ENCODE results near the gene RFTN1. TPM values are rescaled to one million over a fixed set of nuclear protein-coding genes. Genes with fewer than 3 reads are reported as not detected.

The RFTN1 gene
- total RNA-seq, 1 experiment from 2014 or later = 2.2 TPM

DNA sequence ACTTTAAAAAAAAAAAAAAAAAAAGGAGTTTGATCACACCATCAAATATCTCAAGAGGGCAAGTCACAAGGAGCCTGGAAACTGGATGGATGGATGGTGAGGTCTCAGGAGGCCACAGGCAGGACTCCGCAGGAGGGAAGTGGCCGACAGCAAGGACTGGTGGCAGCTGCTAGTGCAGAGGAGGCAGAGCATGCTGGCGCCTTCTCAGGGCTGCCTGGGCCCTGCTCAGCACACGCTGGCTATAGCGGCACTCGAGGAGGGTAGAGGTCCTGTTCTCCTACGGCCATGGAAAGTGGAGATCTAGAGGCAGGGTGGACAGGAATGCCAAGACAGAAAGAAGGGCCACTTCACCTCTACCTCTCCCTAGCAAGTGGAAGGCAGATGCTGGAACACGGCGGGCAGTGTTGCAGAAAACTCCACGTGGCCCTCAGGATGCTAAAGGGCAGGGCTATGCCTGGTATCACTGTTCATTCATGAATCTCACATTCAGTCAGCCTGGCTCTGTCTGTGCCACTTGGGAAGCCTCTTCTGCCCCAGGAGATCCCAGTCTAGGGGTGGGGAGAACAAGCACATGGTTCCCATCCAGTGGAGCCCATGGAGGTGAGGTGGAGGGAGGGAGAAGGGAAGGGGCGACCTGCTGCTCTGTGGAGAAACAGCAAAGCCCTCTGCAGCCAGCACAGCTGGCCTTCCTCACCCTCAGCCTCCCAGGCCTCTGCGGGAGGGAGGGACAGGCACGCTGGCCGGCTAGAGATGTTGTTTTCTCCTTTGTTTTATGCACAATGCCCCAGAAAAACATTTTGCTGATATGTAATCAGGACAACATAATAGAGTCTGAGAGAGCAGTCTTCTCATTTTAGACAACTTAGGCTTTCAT lies 177.5 kb downstream of the RFTN1 start:
- Histone ChIP-seq H2BK20ac (ENCODE audit: low read depth, low read length, poor library complexity, severe bottlenecking) (no peak overlapping the region), H3T11ph (ENCODE audit: low read length) (no peak overlapping the region), H2AK5ac (ENCODE audit: insufficient read length, low read length) (no peak overlapping the region), H3K18ac (ENCODE audit: insufficient read length, low read depth, low read length) (no peak overlapping the region), H3K27me3 (ENCODE audit: insufficient read depth, low read length) (no peaks in the 10 kb centered on the region), H2BK5ac (ENCODE audit: insufficient read length, low read length) (no peak overlapping the region), H3K23me2 (ENCODE audit: insufficient read length, low read depth, low read length, poor library complexity, severe bottlenecking) (no peaks in the 10 kb centered on the region), H3K27ac (ENCODE audit: insufficient read length, low read depth, low read length) (no peak overlapping the region), H3K4ac (ENCODE audit: low read depth, low read length) (no peak overlapping the region), H3K23ac (ENCODE audit: insufficient read length, low read depth, low read length) (no peak overlapping the region), H3K9me3 (ENCODE audit: control insufficient read depth, low read depth, low read length) (no peaks in the 10 kb centered on the region), H2BK15ac (ENCODE audit: low read depth, low read length) (no peak overlapping the region), H3K56ac (ENCODE audit: insufficient read length, low read depth, low read length) (no peak overlapping the region), H3K4me2 (ENCODE audit: insufficient read depth, insufficient read length, low read length) (no peak overlapping the region), H4K8ac (replicated peaks; ENCODE audit: insufficient read length, low read depth, low read length) (no peak overlapping the region), H3K14ac (ENCODE audit: insufficient read depth, low read length) (no peak overlapping the region), H3K79me2 (ENCODE audit: insufficient read depth, low read length) (no peaks in the 10 kb centered on the region), H3K9ac (ENCODE audit: extremely low read depth, insufficient read length, low read length) (no peak overlapping the region), H2BK12ac (ENCODE audit: insufficient read length, low read depth, low read length) (no peak overlapping the region), H2BK120ac (ENCODE audit: low read depth, low read length, poor library complexity, severe bottlenecking) (no peak overlapping the region), H2AFZ (ENCODE audit: low read length) (no peak overlapping the region), H4K5ac (ENCODE audit: insufficient read length, low read depth, low read length) (no peak overlapping the region), H3K4me1 (ENCODE audit: insufficient read depth, low read length) (peaks cover 3% of the 10 kb centered on the region; the same call in 1 of the 2 replicates), H4K20me1 (ENCODE audit: control insufficient read depth, insufficient read depth, insufficient read length) (no peaks in the 10 kb centered on the region), H3K79me1 (ENCODE audit: insufficient read depth, low read depth, low read length, poor library complexity, severe bottlenecking) (no peaks in the 10 kb centered on the region), H4K91ac (ENCODE audit: insufficient read length, low read depth, low read length) (no peak overlapping the region)
- Mint-ChIP-seq H3K4me1 (peaks cover 0 to 6% of the 10 kb centered on the region in 2 experiments; a peak in 3 of 4 replicates), H3K4me3 (no peak overlapping the region), H3K36me3 (ENCODE audit: insufficient read depth in 1 of 3, low read depth in 3 of 3) (peaks cover 28 to 40% (median 38%) of the 10 kb centered on the region in 3 experiments), H3K27me3 (ENCODE audit: low read depth) (no peaks in the 10 kb centered on the region), H3K27ac (peak overlapping the region in 2 of 3 experiments; percentile 12 to 49; a peak in 1 of 7 replicates), H3K9me3 (peaks cover 13% of the 10 kb centered on the region in 2 experiments)
- DNase-seq = no peak
- TF ChIP-seq, protein P1, sequence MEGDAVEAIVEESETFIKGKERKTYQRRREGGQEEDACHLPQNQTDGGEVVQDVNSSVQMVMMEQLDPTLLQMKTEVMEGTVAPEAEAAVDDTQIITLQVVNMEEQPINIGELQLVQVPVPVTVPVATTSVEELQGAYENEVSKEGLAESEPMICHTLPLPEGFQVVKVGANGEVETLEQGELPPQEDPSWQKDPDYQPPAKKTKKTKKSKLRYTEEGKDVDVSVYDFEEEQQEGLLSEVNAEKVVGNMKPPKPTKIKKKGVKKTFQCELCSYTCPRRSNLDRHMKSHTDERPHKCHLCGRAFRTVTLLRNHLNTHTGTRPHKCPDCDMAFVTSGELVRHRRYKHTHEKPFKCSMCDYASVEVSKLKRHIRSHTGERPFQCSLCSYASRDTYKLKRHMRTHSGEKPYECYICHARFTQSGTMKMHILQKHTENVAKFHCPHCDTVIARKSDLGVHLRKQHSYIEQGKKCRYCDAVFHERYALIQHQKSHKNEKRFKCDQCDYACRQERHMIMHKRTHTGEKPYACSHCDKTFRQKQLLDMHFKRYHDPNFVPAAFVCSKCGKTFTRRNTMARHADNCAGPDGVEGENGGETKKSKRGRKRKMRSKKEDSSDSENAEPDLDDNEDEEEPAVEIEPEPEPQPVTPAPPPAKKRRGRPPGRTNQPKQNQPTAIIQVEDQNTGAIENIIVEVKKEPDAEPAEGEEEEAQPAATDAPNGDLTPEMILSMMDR (conservative IDR thresholded peaks at IDR 0.05) = no peak
- no CpG with 5 or more reads among the region's 14 CpGs for WGBS (ENCODE audit: extremely low coverage, insufficient read length, low lambda C conversion rate)
